ENCODE measurements around the gene ADAM19.

DNA sequence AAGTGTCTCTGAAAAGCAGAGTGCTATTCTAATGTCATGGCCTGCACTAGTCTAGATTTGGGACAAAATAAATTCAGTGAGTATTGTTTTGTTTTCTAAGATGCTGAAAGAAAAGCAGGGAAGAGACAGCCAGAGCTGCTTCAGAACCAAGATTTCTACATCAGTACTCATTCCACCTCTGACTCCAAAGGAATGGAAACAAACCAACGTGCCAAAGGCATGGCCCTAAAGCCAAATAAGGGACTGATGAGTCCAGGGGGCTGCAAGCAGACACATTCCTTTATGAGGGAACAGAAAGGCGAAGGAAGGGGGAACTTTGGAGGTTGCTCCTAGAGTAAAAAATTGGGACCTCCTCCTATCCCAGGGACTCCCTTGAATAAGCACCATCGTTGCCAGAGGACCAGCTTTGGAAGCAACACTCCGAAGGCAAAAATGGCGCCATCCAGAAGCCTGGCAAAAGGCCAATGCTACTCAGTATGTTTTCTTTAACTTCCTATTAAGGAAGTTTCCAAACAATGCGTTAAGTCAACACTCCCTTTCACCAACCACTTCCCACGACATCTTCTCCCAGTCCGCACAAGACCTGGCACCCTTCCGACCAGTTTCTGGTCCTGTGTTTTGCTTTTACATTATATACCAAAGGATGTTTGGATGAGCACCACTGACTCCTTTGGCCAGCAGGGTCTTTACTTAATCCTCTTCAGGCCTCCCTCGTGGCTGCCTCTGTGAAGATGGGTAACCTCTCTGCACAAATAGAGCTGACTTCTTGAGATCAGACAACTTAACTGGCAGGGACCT, 31.6 kb downstream of the ADAM19 start:
- TF ChIP-seq FOXM1 (IDR thresholded peaks at IDR 0.05; ENCODE audit: borderline replicate concordance) (no peak), BHLHE40 (IDR thresholded peaks at IDR 0.05; ENCODE audit: borderline replicate concordance) (no peak), NFRKB (IDR thresholded peaks at IDR 0.05) (no peak), CTBP1 (IDR thresholded peaks at IDR 0.05; ENCODE audit: borderline replicate concordance) (no peak)
